GM19463 (cell line): Measurements from ENCODE around the gene KCNQ5.

Experiments used
- ATAC-seq: cut with Tn5 transposase; IDR thresholded peaks from one replicate; pipeline ENCODE4 v1.9.1; 2021; ENCODE audit warnings: mild to moderate bottlenecking, moderate library complexity; ENCODE audit not compliant: unreplicated experiment

The KCNQ5 gene

DNA sequence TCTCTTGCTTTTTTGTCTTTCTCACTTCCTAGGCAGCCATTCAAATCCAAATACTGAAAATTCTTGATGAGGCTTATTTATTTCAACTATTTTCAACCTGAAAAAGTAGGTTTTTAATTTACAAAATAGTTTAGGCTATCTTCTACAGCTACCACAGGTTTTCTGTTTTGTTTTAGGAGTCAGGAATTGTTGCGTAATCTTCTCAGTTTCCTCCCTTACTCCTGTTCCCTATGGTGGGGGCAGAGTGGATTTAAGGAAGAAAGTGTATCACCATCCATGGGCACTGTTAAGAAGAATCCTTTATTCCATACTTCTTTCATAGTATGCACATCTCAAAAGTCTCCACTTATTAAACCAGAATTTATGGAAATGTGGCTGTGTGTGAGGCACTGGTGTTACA is 421.0 kb downstream of the KCNQ5 start:
- ATAC-seq: no peak

- no peak for ATAC-seq
Observed at GRCh38 chr6:73043446-73043845, 421.6 kb downstream of the KCNQ5 start.

DNA sequence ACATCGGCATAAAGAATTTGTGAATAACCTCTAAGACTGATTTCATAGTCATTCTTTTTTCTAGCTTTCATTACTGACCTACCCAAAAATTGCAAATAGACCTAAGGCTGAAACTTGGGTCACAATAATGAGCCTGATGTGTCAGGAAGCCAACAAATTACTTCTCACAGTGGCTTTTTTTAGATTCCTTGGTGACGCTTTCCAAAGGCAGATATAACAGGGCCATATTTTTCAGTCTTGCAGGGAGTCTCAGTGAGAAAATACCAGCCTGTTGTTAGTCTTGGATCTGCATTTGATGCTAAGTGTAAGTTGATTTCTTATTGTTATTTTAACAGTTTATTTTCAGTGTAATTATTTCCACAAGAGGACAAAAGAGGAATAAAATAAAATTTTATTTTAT is 423.7 kb downstream of the KCNQ5 start:
- ATAC-seq: no peak

DNA sequence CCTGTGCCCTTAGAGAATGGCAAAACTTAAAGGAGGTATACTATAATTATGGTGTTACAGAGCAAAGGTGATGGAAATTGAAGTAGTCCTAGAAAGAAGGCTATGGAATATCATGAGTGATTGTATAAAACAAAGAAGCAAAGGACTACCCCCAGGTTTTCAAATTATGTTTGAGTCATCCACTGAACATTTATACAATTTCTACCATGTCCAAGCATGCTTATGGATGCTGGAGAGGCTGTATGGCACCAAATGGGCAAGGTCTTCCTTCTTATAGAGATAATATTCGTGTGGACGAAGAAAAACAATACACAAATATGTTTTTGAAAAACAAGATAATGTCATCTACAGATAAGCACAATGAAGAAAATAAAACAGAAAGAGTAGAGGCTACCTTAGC is 425.9 kb downstream of the KCNQ5 start:
- ATAC-seq: no peak

- ATAC-seq: no peak
Observed at GRCh38 chr6:73049971-73050594, 428.2 kb downstream of the KCNQ5 start.

- no peak for ATAC-seq
Observed at GRCh38 chr6:73050706-73051105, 428.8 kb downstream of the KCNQ5 start.

DNA sequence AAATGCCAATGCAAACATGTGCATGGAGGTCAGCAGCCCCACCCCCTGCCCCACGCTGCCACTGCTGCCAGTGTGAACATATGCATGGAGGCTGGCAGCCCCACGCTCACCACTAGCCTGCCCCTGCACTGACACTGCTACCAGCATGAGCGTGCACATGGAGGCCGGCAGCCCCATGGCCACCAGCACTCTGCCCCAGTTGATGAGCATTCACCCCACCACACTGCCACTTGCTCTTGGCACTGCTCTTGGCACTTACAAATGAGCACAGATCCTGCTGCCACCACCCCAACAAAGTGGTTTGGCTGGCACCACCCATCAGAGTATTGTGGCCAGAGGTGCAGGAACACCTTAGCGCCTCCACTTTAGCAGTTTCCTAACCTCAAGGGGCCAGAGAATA is 429.3 kb downstream of the KCNQ5 start:
- ATAC-seq: no peak

DNA sequence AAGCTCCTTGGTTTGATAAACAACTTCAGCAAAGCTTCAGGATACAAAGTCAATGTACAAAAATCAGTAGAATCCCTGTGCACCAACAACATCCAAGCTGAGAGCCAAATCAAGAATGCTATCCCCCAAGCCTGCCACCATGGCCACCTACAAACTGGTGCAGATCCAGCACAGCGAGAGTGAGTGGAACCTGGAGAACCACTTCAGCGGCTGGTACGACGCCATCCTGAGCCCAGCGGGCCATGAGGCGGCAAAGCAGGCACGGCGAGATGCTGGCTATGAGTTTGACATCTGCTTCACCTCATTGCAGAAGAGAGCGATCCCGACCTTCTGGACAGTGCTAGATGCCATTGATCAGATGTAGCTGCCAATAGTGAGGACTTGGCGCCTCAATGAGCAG is 433.1 kb downstream of the KCNQ5 start:
- ATAC-seq: no peak

GRCh38 chr6:73058736-73059135 is 436.9 kb downstream of the KCNQ5 start:
- no peak for ATAC-seq

GRCh38 chr6:73062130-73062529 is 440.3 kb downstream of the KCNQ5 start:
- ATAC-seq: no peak

DNA sequence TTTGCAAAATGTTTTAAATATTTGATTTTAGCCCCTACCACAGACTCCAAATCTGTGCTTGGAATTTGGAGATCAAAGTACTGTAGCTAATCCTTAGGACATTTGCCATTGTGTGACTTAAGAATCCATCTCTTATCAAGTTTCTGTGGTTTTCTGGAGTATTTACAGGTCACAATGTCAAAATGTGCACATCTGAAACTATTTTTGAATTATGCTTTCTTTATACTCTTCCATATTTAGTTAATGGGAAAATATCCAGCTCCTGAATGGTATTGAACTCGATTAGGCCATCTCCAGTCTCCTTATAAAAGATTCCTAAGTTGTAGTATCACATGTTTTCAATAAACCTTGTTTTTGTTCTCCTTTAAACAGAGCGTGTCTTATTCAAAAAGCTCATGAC is 441.0 kb downstream of the KCNQ5 start:
- ATAC-seq: no peak

DNA sequence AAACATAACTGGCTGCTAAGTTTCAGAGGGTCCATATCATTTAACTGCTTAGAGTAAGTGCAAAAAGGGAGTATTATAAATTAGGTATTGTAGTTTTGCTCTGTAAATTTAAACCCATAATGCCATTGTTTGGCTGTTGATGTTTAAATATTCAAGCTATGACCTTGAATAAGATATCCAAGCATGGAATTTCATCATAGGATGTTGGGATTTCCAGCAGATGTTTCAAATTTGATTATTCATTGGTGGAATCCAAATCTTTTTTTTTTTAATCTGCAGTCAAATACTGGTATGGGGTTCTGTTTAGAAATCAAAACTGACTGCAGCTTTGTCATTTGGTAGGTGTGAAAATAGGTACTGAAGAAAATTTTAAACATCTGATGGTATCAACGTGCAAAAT is 442.4 kb downstream of the KCNQ5 start:
- no peak for ATAC-seq

- no peak for ATAC-seq
Observed at GRCh38 chr6:73073238-73073637, 451.4 kb downstream of the KCNQ5 start.

DNA sequence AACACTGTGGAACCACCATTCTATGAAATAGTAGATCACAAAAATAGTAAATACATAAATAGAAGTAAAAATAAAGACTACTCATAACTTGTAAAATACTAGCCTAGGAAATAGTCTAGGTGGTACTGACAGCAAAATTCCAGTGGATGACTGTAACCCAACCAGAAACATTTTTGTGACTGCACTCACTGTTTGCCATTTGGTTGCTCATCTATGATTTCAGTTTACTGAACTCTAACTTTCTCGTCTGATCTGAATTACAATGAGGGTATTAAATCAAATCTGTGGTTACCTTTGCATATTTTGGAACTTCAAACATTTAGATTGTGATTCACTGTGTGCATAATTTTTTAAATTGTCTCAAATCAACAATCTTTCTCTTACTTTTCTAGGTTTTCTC is 452.3 kb downstream of the KCNQ5 start:
- ATAC-seq: no peak

- ATAC-seq: no peak
Observed at GRCh38 chr6:73076211-73076954, 454.5 kb downstream of the KCNQ5 start.

GRCh38 chr6:73078333-73078862 is 456.5 kb downstream of the KCNQ5 start:
- ATAC-seq: no peak

- ATAC-seq: no peak
Observed at GRCh38 chr6:73078908-73079610, 457.2 kb downstream of the KCNQ5 start.

GRCh38 chr6:73079611-73079955 is 457.7 kb downstream of the KCNQ5 start:
- no peak for ATAC-seq

- peak; percentile 87 for ATAC-seq
Observed at GRCh38 chr6:73079978-73080377, 458.1 kb downstream of the KCNQ5 start.

DNA sequence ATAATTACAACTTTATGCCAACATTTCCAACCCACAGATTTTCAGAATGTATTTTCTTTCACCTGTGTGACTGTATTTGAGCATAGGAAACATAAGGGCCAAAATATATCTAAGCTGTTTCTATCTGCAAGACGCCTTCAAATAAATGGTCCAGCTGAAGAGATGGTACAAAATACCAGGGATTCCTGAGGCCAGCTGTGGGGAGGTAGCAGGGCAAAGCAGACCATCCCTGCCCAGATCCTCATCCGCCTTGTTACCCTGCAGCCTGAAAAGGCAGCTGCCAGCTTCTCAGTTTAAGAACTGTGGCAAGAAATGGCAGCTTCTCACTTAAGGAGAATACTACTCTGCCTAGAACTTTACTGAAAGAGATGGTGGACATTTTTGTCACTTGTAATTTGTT is 460.1 kb downstream of the KCNQ5 start:
- no peak for ATAC-seq

DNA sequence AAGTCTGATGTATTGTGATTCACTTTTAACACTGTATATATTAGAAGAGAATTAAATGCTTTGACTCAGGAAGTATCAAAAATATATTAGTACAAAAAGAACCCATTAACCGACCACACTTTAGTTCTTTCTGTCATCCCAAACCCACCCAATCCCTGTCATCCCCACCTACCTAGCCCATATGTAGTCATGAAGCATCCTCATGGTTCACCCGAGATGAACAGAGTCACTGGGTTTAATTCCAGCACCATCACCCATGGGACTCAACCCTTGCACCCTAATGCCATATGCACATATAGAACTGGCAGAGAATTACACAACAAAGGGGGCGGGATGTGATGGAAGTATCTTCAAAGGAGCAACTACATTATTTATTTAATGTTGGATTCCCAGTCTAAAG is 462.0 kb downstream of the KCNQ5 start:
- ATAC-seq: no peak

DNA sequence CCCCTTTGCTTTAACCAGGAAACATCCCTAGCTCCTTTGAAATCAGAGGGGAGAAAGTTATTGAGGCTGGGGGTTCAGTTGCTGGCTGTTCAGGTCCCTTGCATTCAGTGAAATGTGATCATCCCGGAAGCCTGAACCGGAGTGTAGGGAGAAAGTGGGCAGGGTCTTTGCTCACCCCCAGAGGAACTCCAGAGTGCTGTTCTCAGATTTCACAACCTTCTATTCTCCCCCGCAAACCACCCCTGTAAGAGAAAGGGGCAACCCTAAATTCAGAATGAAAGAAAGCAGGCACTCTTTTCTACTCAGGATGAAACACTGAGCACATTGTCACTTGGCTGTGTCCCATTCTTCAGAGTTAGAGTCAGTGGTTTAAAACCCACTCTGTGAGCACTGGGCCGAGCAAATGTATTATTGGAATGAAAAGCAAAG is 463.6 kb downstream of the KCNQ5 start:
- ATAC-seq: peak; percentile 68
